Stimulated activated CD8-positive, alpha-beta memory T cell treated with anti-CD3 and anti-CD28 coated beads, Interleukin-12 subunit alpha, Interleukin-12 subunit beta, amount 100 ng/mL, for 4 hours (primary cell): ENCODE results near the gene SURF6.
A peak's percentile ranks its signal among the peaks of the same experiment; 100 is the strongest.
"Not testable (repeated sequence)": the region's sequence is repeated elsewhere in the genome, so short reads cannot be mapped to it uniquely, and the experiment has no call there.

Source experiments
- DNase-seq: peaks from one replicate; pipeline ENCODE4 v3.0.0-alpha.2; 2020; ENCODE audit warnings: low read depth

Gene SURF6

DNA sequence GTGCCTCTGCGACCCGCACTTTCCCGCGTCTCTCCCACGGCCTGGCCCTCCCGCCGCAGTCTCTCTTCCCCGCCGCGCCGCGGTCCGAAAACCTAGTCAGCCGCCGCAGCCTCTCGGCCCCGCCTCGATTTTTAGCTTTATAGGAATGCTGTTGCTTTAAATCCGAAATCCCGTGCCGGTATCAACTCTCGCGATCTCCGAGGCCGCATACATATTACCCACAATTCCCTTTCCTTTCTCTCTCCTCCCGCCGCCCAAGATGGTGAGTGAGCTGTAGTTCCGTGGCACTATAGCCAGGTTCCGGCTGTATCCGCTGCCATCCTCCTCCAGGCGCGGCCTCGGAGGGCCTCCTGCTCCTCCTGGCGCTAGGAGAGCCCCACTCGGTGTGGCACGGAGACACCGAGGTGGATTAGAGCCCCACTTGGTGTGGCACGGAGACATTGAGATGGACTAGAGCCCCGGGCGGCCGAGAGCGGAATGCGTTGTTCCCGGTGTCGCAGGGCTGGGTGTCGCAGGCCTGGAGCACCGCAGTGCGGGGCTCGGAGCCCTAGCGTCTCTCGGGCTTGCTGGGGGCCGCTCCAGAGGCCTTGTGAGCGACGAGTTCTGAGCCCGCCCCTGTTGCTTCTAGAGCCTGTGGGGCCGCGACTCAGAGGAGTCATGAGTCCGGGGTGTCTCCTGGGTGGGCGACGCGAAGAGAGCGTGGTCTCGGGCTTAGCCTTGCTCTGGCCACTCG lies 12.2 kb upstream of the SURF6 start, which contains the start of the genes MED22 and RPL7A:
TSS of gene MED22 (minus strand) at position 147 of the 733 bp plus-strand sequence. CDS start 1,469 bp downstream, outside the sequence.
TSS of gene RPL7A (plus strand) at position 234 of the 733 bp plus-strand sequence. CDS start at position 260, 26 bp downstream.
- peak; percentile 82 for DNase-seq

- no peak for DNase-seq
These were observed 11.6 kb upstream of the SURF6 start for GRCh38 chr9:133347515-133347984.

GRCh38 chr9:133346021-133346785 lies 10.2 kb upstream of the SURF6 start:
- no peak for DNase-seq

GRCh38 chr9:133345596-133345995 lies 9.6 kb upstream of the SURF6 start:
- DNase-seq, result no peak

GRCh38 chr9:133344979-133345378 lies 9.0 kb upstream of the SURF6 start:
- no peak for DNase-seq

GRCh38 chr9:133344071-133344470 lies 8.1 kb upstream of the SURF6 start:
- no peak for DNase-seq

GRCh38 chr9:133342570-133342969 lies 6.6 kb upstream of the SURF6 start:
- no peak for DNase-seq

GRCh38 chr9:133342069-133342406 lies 6.0 kb upstream of the SURF6 start:
- DNase-seq, result no peak

GRCh38 chr9:133341369-133342068 lies 5.5 kb upstream of the SURF6 start:
- no peak for DNase-seq

DNA sequence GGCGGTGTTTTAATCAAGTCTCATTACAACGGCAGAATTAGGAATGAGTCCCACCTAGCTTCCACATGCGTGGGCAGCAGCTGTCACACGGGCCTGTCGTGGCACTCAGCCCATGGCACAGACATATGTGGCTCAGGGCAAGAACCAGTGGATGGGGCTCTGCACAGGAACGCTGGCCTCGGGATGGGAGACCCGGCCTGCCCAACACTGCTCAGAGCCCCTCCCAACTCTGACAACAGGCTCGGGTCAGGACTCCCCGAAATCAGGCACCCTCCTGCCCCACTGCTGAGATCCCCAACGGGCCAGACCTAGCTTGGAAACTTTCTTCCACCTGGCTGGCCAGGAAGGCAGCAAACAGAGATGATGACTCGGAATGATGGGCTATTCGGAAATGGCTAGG lies 4.9 kb upstream of the SURF6 start:
- DNase-seq, result no peak

GRCh38 chr9:133340256-133340655 lies 4.3 kb upstream of the SURF6 start:
- no peak for DNase-seq

DNA sequence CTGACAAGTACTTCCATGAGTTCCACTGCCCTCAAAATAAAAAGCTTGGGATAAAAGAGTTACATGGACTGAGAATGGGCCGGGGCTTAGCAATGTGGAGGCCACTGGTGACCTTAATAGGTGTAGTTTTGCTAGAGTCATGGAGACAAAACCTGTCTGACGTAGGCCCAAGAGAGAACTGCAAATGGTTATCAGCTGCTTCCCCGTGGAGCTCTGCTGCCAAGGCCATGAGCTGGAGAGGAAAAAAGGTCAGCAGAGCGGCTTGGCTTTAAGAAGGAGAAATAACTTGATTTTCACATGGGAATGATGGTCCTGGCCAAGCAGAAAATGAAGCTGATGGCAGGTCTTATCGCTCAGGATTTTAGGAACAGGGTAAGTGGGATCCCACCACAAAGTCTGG lies 3.7 kb upstream of the SURF6 start:
- DNase-seq, result no peak

- DNase-seq, result not testable (repeated sequence)
These were observed 1.1 kb downstream of the SURF6 start for GRCh38 chr9:133334888-133335287.

DNA sequence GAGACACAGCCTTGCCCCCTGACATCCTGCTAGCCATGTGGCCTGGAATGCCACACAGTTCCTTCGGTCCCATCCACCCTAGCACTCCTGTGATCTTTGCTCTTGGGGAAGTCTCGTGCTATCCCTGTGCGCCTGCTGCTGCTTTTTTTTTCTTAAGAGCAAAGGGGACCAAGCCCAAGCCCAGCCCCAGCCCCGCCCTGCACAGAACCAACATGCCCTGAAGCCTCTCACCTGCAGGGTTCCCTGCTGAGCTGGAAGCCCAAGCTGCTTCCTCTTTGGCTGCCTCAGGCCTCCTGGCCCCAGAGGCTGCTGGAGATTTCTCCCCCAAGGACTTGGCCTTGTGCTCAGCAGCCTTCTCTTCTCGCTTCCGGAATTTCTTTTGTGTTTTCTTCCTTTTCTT lies 1.8 kb downstream of the SURF6 start:
- DNase-seq, result no peak

DNA sequence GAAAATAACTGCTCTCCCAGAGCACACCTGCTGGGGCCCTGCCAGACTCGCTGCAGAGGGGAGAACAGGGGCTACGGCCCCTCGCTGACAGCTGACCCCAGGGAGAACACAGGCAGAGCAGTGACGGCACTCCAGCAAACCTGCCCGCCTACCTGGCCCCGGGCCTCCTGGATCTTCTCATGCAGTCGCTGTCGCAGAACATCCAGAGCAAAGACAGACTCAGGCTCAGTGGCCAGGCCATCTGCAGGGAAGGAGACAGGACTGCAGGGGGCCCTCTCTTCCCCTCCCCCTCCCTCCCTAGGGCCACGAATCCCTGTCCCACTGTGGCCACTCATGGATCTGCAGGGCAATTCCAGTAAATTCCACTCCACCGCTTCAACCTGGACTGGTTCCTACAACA lies 2.4 kb downstream of the SURF6 start:
- DNase-seq, result no peak

- no peak for DNase-seq
These were observed 3.0 kb downstream of the SURF6 start for GRCh38 chr9:133333011-133333410.

GRCh38 chr9:133332381-133332730 lies 3.6 kb downstream of the SURF6 start:
- no peak for DNase-seq

GRCh38 chr9:133331641-133332380 lies 4.2 kb downstream of the SURF6 start:
- DNase-seq, result no peak

GRCh38 chr9:133331221-133331620 lies 4.8 kb downstream of the SURF6 start:
- DNase-seq, result no peak

- DNase-seq, result not testable (repeated sequence)
These were observed 6.5 kb downstream of the SURF6 start for GRCh38 chr9:133329306-133330156.

- DNase-seq, result no peak
These were observed 8.0 kb downstream of the SURF6 start for GRCh38 chr9:133327834-133328484.
